ENCODE data around the gene KRTAP4-4. TPM values are rescaled to one million over a fixed set of nuclear protein-coding genes. Genes with fewer than 3 reads are reported as not detected.
"Not testable (repeated sequence)": the region's sequence is repeated elsewhere in the genome, so short reads cannot be mapped to it uniquely, and the experiment has no call there.

Gene KRTAP4-4
- total RNA-seq, 1 donor from 2014 or later: not detected

DNA sequence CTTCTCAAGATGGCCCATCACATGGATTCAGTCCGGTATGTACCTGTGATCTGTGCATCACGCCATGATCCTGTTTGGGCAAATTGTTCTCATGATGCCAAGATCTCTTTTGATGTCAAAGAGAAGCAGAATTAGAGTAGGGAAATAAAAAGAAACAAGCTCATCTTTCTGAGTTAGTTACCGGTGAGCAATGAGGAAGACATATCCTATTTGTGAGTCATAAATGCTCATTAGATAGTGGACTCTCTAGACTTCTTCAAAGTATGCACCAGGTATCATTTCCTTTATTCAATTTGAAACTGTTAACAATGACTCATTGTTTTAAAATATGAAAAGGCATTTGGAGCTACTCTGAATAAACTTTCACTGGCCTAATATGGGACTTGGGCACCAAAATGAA, 28.6 kb downstream of the KRTAP4-4 start:
- no peak overlapping the region for H3K27ac Mint-ChIP-seq
- DNase-seq (ENCODE audit: low spot score in 2 of 2, unreplicated experiment in 2 of 2): no peak
- H3K36me3 Mint-ChIP-seq: peaks cover 3% of the 10 kb centered on the region
- no peak overlapping the region for H3K4me3 Mint-ChIP-seq
- no peaks in the 10 kb centered on the region for H3K27me3 Mint-ChIP-seq (ENCODE audit: low read depth)
- no peaks in the 10 kb centered on the region for H3K4me1 Mint-ChIP-seq
- TF ChIP-seq, protein P1, sequence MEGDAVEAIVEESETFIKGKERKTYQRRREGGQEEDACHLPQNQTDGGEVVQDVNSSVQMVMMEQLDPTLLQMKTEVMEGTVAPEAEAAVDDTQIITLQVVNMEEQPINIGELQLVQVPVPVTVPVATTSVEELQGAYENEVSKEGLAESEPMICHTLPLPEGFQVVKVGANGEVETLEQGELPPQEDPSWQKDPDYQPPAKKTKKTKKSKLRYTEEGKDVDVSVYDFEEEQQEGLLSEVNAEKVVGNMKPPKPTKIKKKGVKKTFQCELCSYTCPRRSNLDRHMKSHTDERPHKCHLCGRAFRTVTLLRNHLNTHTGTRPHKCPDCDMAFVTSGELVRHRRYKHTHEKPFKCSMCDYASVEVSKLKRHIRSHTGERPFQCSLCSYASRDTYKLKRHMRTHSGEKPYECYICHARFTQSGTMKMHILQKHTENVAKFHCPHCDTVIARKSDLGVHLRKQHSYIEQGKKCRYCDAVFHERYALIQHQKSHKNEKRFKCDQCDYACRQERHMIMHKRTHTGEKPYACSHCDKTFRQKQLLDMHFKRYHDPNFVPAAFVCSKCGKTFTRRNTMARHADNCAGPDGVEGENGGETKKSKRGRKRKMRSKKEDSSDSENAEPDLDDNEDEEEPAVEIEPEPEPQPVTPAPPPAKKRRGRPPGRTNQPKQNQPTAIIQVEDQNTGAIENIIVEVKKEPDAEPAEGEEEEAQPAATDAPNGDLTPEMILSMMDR (IDR thresholded peaks at IDR 0.05; ENCODE audit: unreplicated experiment): no peak
- peaks cover 27% of the 10 kb centered on the region for H3K9me3 Mint-ChIP-seq

DNA sequence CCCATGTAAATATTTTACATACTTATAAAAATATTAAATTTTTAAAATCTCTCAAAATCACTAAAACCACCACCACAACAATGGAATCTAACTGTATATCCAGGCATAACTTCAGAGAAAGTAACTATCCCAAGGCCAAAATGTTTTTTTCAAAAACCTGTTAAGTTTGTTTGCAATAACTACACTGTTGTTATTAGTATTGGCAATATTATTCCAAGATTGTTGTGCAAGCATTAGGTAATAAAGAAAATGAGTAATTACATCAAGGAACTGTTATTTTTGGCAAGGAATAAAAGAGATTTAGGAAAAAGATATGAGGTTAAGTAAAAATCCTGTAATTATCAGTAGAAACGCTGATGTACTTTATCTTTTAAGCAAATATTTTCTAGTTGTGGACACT, 33.2 kb downstream of the KRTAP4-4 start:
- Mint-ChIP-seq H3K27me3 (ENCODE audit: low read depth) (peaks cover 4% of the 10 kb centered on the region), H3K9me3 (peaks cover 27% of the 10 kb centered on the region), H3K4me3 (no peak overlapping the region)

DNA sequence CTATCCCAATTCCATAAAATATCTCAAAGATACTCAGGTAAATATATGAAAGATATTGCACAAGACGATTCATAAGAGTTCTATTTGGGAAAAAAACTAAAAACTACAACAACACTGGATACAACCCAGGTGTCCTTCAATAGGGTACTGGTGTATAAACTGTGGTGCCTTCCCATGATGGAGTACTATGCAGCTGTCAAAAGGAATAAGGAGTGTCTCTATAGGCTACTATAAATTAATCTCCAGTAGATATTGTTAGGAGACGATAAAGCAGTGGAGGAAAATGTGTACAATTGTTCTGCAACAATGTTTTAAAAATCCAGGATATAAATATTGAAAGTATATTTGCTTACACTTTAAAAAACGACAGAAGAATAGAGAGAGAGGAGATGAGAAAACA, 34.1 kb downstream of the KRTAP4-4 start:
- H3K4me1 Mint-ChIP-seq: peaks cover 11% of the 10 kb centered on the region
- H3K27me3 Mint-ChIP-seq (ENCODE audit: low read depth): peaks cover 4% of the 10 kb centered on the region
- H3K27ac Mint-ChIP-seq: no peak overlapping the region
- TF ChIP-seq, protein P1 (IDR thresholded peaks at IDR 0.05; ENCODE audit: unreplicated experiment): no peak
- peaks cover 27% of the 10 kb centered on the region for H3K9me3 Mint-ChIP-seq
- DNase-seq (ENCODE audit: low spot score in 2 of 2, unreplicated experiment in 2 of 2): no peak
- H3K36me3 Mint-ChIP-seq: peaks cover 2% of the 10 kb centered on the region
- H3K4me3 Mint-ChIP-seq: no peak overlapping the region

More for the DNA sequence above, 33.2 kb downstream of the KRTAP4-4 start:
- Mint-ChIP-seq H3K36me3 (peaks cover 2% of the 10 kb centered on the region), H3K27ac (no peak overlapping the region), H3K4me1 (peaks cover 11% of the 10 kb centered on the region)
- no peak for DNase-seq (ENCODE audit: low spot score in 2 of 2, unreplicated experiment in 2 of 2)
- TF ChIP-seq, protein P1 (IDR thresholded peaks at IDR 0.05; ENCODE audit: unreplicated experiment): no peak

DNA sequence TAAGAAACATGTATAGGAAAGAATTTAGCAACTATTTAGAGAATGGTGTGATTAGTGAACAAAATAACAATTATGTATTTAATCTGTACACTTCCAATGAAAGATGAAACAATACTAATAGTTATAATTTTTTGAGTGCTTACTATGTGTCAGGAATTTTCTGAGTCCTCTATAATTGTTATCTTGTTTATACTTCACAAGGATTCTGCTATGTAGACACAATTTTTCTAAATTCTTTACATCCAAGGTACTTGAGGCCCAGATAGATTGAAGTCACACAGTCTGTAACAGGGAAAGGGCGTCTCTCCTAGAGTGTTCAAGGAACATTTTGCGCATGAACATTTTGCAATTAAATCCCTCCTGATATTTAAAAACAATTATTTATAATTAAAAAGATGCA, 35.5 kb downstream of the KRTAP4-4 start:
- TF ChIP-seq, protein P1 (IDR thresholded peaks at IDR 0.05; ENCODE audit: unreplicated experiment): no peak
- DNase-seq (ENCODE audit: low spot score in 2 of 2, unreplicated experiment in 2 of 2): no peak
- Mint-ChIP-seq H3K4me1 (peaks cover 12% of the 10 kb centered on the region), H3K27me3 (ENCODE audit: low read depth) (peaks cover 4% of the 10 kb centered on the region), H3K36me3 (peaks cover 2% of the 10 kb centered on the region), H3K9me3 (peaks cover 27% of the 10 kb centered on the region), H3K27ac (no peak overlapping the region), H3K4me3 (no peak overlapping the region)

DNA sequence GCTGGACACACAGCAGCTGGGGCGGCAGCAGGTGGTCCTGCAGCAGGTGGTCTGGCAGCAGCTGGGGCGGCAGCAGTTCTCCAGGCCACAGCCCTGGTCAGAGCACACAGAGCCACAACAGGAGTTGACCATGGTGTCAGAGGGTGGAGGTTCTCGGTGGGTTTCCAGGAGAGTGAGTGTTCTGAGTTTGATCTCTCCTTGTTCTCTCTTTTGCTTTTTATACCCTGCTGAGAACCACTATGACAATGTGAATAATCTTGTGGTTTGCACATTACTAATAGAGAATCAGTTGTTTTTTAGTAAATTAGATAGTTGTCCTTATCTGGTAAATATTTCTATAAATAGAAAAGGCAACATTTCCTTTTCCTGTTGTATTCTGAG, 36.6 kb downstream of the KRTAP4-4 start, which contains the start of gene KRTAP4-12:
Gene KRTAP4-12, minus strand, starts transcription at position 192 of the 381 bp plus-strand sequence. Its CDS starts 60 bp downstream, at position 132.
- DNase-seq (ENCODE audit: low spot score in 2 of 2, unreplicated experiment in 2 of 2); H3K36me3 Mint-ChIP-seq; H3K27ac Mint-ChIP-seq; H3K27me3 Mint-ChIP-seq (ENCODE audit: low read depth); H3K4me3 Mint-ChIP-seq: not testable (repeated sequence)
- peaks cover 16% of the 10 kb centered on the region for H3K4me1 Mint-ChIP-seq
- H3K9me3 Mint-ChIP-seq: peaks cover 19% of the 10 kb centered on the region

DNA sequence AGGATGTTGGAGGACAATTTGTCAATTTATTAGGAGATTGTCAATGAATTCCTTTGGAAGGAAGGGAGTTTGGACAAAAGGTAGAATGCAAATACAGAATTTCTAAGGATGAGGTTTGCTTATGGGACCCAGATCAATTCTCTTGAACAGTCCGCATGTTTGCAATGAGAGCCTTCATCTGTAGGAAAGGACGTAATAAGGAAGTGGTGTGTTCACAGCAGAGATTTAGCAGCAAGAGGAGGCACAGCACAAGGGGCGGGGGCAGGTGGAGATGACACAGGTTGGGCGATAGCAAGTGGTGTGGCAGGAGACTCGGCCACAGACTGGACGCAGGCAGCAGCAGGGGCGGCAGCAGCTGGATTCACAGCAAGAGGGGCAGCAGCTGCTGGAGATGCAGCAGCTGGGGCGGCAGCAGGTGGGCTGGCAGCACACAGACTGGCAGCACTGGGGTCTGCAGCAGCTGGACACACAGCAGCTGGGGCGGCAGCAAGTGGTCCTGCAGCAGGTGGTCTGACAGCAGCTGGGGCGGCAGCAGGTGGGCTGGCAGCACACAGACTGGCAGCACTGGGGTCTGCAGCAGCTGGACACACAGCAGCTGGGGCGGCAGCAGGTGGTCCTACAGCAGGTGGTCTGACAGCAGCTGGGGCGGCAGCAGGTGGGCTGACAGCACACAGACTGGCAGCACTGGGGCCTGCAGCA, 37.1 kb downstream of the KRTAP4-4 start:
- not testable (repeated sequence) for H3K27ac Mint-ChIP-seq; H3K27me3 Mint-ChIP-seq (ENCODE audit: low read depth); DNase-seq (ENCODE audit: low spot score in 2 of 2, unreplicated experiment in 2 of 2); H3K36me3 Mint-ChIP-seq; H3K4me3 Mint-ChIP-seq
- H3K9me3 Mint-ChIP-seq: peaks cover 15% of the 10 kb centered on the region
- peaks cover 20% of the 10 kb centered on the region for H3K4me1 Mint-ChIP-seq
